HK-2 (cell line): ENCODE measurements around the gene NECTIN1.

ENCODE experiments used
- DNase-seq: peaks from one replicate; pipeline ENCODE4 v3.0.0-alpha.2; 2018; ENCODE audit not compliant: unreplicated experiment

NECTIN1 gene

GRCh38 chr11:119713359-119714040 lies 15.5 kb downstream of the NECTIN1 start:
- DNase-seq: no peak

GRCh38 chr11:119712459-119713358 lies 16.3 kb downstream of the NECTIN1 start:
- DNase-seq: no peak

GRCh38 chr11:119712006-119712405 lies 17.0 kb downstream of the NECTIN1 start:
- no peak for DNase-seq

- no peak for DNase-seq
These were observed 17.5 kb downstream of the NECTIN1 start for GRCh38 chr11:119711476-119711875.

DNA sequence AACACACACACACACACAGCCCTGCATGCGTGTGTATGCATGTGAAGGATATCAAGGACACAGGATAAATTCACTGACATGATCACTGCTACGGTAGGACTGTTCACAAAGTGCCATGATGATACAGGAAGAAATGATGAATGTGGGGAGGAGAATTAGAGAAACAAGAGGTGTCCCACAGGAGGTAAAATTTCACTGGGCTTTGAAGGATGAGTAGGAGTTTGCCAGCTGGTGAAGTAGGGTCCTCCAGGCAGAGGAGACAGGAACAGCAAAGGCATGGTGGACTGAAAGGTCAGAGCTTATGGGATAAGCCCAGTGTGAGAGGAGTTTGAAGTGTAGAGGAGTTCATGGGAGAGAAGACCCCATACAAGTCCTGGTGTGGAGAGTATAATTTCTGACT lies 18.6 kb downstream of the NECTIN1 start:
- DNase-seq: no peak

GRCh38 chr11:119709638-119710346 lies 19.2 kb downstream of the NECTIN1 start:
- DNase-seq: no peak

DNA sequence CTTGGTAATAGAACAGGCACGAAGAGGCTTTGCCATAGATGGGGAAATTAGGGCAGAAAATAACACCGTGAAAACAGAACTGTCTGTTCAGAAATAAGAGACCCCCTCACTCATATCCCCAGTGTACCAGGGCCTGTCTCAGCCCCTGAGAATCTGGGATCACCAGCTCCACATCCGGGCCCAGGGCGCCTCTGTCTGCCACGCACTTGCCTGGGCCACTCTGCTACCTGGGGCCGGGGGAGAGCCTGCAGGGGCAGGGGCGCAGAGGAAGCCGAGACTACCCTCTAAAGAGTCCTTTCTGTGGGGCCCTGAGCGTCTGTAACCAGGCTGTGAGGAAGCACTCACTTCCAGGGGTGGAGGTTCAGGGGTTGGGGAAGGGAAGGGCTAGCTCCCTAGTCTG lies 19.8 kb downstream of the NECTIN1 start:
- DNase-seq: no peak

DNA sequence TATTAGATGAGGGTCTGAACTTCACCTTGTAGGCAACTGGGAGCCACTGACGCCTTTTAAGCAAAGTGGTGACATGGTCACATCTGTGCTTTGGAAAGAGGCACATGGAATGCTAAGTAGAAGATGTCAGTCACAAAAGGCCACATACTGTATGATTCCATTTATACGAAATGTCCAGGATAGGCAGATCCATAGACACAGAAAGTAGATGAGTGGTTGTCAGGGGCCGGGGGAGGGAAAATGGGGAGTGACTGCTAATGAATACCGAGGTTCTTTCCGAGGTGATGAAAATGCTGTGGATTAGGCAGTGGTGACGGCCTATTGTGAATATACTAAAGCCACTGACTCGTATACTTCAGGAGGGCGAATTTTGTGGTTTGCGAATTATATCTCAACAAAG lies 20.6 kb downstream of the NECTIN1 start:
- no peak for DNase-seq

DNA sequence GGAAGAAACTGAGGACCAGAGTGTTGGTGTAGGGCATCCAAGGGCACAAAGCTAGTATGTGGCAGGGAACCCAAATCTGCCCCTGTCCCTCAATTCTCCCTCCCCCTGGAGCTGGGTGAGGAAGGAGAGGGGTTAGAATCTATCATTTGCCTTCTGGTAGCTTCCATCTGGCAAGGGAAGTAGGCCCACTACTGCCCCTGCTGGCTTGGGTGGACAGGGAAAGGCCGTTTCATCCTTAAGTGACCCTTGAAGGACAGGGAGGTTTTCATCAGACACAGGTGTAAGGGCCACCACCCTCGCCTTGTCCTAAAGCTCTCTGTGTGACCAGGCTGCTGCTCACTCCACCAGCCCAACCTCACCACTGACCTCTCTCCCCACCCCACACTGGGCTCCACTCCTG lies 22.1 kb downstream of the NECTIN1 start:
- DNase-seq: no peak

DNA sequence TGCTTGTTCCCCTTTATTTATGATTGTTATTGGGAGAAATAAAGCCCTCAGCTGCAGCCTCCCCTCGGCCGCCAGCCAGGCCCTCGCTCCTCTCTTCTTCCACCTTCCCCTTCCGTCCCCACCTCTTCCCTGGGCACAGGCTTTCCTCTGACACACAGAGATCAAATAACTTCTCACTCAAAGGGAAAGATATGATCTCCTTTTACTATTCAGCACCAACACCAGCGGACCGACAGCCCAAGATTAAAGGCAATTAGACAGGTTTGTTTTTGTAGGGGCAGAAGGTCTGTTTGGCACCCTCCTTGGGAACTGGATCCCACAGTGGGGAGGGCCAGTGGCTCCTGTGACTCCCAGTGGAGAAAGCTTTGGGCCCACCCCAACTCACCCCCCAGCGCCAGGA lies 23.0 kb downstream of the NECTIN1 start:
- no peak for DNase-seq

DNA sequence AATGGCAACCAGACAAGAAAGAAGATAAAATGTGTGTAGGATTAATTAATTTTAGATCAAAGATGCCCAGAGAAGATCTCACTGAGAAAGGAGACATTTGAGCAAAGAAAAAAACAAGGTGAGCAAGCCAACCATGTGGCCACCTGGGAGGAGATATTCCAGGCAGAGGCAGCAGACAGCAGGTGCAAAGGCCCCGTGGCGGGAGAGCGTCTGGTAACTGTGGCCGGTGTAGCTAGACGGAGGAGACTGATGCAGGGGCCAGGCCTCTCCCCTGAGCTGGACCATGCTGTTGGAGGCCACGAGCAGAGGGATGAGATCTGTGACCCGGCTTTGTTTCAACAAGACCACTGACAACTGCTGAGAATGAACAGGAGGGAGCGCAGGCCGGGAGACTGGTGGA lies 23.6 kb downstream of the NECTIN1 start:
- no peak for DNase-seq

GRCh38 chr11:119704849-119705248 lies 24.2 kb downstream of the NECTIN1 start:
- DNase-seq: no peak

DNA sequence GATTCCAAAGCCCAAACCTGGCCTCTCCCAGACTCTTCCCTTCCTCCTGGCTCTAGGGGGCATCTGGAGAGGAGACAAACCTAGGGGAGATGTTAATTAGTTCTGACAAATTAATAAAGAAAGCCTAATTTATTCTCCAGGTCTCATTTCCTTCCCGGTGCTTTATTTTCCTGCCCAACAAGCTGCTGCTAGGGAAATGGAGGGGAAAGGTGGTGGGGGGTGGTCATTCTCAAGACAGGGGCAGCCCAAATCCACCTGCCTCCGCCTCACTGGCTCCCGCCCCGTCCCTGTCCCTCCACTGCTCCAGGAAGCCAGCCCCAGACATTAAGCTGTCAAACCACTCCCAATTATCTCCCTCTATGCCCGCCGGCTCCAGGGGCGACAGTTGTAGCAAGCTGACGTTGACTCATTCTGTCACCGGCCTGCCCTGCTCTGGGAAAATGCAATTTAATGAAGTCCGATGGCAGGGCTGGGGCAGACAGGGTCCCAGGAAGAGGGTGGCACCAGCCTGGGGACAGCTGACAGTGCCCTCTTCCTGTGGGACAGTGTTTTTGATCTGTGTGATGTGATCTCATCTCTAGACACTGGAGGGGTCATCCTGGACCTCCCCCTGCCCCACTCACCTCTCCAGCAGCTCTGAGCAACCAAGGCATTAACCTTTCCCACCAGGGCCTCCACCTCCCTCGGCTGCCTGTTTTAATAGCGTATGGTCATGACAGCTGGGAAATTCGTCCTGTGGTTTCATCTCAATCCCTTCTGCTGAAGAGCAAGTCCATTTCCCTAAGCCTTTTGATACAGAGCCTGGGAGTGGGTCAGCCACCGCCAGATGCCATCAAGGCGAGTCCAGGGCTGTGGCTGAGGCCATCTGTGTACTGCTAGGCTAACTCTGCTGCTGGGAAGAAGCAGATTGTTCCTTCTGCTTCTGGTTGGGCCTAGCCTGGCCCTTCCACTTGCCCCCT lies 27.1 kb downstream of the NECTIN1 start:
- DNase-seq: no peak

- no peak for DNase-seq
These were observed 28.3 kb downstream of the NECTIN1 start for GRCh38 chr11:119700536-119701346.

DNA sequence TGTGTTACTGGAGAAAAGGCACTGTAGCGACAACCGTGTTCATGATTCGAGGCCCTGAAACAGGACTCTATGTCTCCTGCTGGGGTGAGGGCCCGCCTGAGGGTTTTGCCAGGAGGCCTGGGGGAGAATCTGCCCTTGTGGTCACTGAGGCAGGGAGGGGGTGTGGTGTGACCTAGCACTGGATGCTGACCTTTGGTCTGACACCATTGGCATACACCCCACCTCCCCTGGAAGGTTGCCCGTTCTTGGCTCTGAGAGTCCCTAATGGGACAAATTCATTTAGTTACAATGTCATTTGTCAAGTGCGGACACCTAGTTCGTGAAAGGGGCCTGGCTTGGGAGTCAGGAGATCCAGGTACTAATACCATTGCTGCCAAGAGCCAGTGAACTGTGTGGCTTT lies 29.0 kb downstream of the NECTIN1 start:
- no peak for DNase-seq

- no peak for DNase-seq
These were observed 29.8 kb downstream of the NECTIN1 start for GRCh38 chr11:119699227-119699626.

GRCh38 chr11:119697882-119698281 lies 31.1 kb downstream of the NECTIN1 start:
- no peak for DNase-seq

GRCh38 chr11:119697445-119697844 lies 31.6 kb downstream of the NECTIN1 start:
- no peak for DNase-seq

DNA sequence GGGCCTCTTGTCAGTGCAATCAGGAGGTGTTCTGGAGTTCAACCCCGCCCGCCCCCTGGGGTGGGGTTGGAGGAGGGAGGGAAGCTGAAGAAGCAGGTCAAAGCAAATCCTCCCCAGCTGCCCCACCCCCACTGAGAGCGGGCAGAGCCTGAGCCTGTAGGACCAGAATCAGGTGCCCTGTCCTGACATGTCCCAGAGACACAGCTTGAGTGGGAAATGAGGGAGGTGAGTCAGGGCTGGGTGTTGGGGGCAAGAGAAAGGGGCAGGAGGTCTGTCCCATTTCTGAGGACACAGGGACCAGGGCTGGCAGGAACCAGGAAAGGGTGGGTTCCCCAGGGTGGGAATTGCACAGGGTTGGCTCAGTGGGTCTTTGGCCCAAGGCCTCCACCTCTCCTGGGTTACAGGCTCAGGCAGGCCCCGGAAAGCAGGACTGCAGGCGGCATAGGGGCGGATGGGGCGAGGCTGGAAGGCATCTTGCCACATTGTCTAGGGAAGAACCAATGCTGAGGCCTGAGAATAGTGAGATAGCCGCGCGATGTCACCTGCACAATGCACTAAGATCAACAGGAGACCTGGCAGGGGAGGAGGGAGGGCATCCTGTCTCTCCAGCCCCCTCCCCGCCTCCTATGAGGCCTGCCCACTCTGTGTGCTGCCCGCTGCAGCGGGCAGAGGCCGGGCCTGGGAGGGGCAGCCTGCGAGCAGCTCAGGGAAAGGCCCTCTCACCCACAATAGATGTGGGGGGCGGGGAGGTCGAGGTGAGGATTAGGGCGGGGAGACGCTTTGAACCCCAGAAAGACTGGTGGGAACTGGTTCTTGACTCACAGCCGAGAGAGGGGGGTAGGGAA lies 32.4 kb downstream of the NECTIN1 start:
- DNase-seq: no peak

DNA sequence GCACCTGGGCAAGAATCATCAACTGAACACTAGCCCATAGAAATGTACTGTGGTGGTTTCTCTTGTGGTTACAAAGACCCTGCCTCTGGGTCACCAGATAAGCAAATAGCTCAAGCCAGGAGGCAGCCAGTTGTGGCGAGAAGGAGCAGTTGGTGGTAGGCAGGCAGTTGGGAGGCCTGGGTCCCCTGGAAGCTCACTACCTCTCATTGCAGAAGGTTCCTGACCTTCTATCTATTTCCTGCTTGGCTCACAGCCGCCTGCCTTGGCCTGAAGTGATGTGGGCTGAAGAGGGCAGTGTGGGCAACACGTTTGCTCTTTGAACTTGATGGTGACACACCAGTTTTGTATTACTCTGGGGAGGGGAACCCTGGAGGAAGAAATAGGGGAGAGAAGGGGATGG lies 34.7 kb downstream of the NECTIN1 start:
- no peak for DNase-seq
